ENCODE data around the gene CAPG. TPM values are rescaled to one million over a fixed set of nuclear protein-coding genes. Genes with fewer than 3 reads are reported as not detected.
"Not testable (repeated sequence)": the region's sequence is repeated elsewhere in the genome, so short reads cannot be mapped to it uniquely, and the experiment has no call there.

Gene CAPG
- total RNA-seq, 2 donors from 2014 or later: 47.1 to 56.9 TPM

DNA sequence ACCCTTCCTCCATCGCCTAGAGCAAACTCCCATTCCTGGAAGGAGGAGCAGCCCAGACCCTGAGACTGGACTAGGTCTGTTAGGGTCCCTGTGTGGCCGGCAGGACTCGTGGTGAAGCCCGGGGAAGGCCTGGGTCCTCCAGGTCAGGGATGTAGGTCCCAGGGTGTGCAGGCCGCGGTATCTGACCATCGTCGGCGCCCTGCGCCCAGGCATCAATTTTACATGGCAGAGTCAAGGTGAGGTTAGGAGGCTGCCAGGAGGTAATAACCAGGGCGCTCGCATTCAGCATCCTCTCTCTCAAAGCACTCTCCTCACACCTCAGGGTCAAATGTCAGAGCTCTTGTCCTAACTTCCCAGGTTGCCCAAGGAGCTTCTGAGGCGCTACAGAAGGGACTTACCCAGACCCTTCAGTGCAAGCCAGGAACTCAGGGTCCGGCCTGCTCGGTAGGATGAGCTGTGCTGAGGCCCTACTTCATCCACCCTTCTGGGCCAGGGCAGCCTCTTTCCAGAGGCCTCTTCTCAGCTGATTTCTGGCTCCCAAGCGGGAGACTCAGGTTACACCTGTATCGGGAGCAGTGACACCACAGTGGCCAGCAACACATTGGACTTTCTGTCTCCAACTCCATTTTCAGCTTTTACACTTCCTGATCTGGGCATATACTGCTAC is 9.0 kb upstream of the CAPG start:
- H3K36me3 ChIP-seq: no peaks in the 10 kb centered on the region
- no peak for ATAC-seq (ENCODE audit: insufficient number of reproducible peaks, low FRiP score, low read depth)
- TF ChIP-seq, protein P1, sequence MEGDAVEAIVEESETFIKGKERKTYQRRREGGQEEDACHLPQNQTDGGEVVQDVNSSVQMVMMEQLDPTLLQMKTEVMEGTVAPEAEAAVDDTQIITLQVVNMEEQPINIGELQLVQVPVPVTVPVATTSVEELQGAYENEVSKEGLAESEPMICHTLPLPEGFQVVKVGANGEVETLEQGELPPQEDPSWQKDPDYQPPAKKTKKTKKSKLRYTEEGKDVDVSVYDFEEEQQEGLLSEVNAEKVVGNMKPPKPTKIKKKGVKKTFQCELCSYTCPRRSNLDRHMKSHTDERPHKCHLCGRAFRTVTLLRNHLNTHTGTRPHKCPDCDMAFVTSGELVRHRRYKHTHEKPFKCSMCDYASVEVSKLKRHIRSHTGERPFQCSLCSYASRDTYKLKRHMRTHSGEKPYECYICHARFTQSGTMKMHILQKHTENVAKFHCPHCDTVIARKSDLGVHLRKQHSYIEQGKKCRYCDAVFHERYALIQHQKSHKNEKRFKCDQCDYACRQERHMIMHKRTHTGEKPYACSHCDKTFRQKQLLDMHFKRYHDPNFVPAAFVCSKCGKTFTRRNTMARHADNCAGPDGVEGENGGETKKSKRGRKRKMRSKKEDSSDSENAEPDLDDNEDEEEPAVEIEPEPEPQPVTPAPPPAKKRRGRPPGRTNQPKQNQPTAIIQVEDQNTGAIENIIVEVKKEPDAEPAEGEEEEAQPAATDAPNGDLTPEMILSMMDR (IDR thresholded peaks at IDR 0.05): no peak

GRCh38 chr2:85418132-85419008 is 8.2 kb upstream of the CAPG start, which contains the start of gene SH2D6:
Gene SH2D6 (plus strand): TSS chr2:85418714. CDS start chr2:85429466, 10,752 bp downstream.
- TF ChIP-seq, protein P1 (IDR thresholded peaks at IDR 0.05): no peak
- peak within 1 kb of the TSS; percentile 89 for H3K4me3 ChIP-seq
- H3K27me3 ChIP-seq (replicated peaks; ENCODE audit: insufficient read depth): no peaks in the 10 kb centered on the region
- peak; percentile 54 for ATAC-seq (ENCODE audit: insufficient number of reproducible peaks, low FRiP score, low read depth)
- DNase-seq (ENCODE audit: low spot score): peak; percentile 49
- H3K36me3 ChIP-seq: no peaks in the 10 kb centered on the region
- H3K27ac ChIP-seq: peak within 1 kb of the TSS; percentile 81 to 87
- H3K4me1 ChIP-seq (ENCODE audit: control insufficient read depth in 1 of 2, low read depth in 2 of 2): peaks cover 15 to 36% of the 10 kb centered on the region in 2 donors
- no peaks in the 10 kb centered on the region for H3K9me3 ChIP-seq

More for the DNA sequence above, 9.0 kb upstream of the CAPG start:
- no peaks in the 10 kb centered on the region for H3K27me3 ChIP-seq (replicated peaks; ENCODE audit: insufficient read depth)
- peak overlapping the region; percentile 89 for H3K4me3 ChIP-seq
- peak overlapping the region; percentile 81 to 87 for H3K27ac ChIP-seq
- no peaks in the 10 kb centered on the region for H3K9me3 ChIP-seq
- H3K4me1 ChIP-seq (ENCODE audit: control insufficient read depth in 1 of 2, low read depth in 2 of 2): peaks cover 15 to 33% of the 10 kb centered on the region in 2 donors
- no peak for DNase-seq (ENCODE audit: low spot score)

DNA sequence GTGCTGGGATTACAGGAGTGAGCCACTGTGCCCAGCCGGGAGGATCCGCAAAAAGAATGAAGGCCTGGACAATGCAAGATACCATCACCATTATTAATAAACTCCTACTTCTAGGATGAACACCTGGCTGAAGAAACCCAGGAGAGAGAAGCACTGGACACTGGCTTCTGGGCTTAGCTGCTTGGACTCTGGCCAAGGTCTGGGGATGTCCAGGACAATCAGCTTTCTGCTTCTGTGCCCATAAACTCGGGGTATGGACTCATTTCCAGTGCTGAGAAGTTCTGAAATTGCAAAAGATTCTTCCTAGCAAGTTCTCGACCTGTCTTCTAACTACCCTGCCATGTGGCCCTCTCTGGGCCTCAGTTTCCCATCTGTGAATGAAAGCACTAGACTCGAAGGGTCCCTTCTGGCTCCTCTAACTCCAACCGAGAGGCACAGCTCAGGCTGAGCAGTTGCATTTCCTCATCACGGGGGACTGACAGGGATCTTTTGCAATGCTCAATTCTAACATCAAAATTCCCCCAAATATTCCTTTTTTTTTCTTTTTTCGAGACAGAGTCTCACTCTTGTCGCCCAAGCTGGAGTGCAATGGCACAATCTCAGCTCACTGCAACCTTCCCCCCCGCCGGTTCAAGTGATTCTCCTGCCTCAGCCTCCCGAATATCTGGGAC is 5.9 kb upstream of the CAPG start:
- ATAC-seq (ENCODE audit: insufficient number of reproducible peaks, low FRiP score, low read depth) (no peak), DNase-seq (ENCODE audit: low spot score) (no peak)
- TF ChIP-seq, protein P1 (IDR thresholded peaks at IDR 0.05): no peak
- no peak overlapping the region for H3K27ac ChIP-seq
- no peaks in the 10 kb centered on the region for H3K27me3 ChIP-seq (replicated peaks; ENCODE audit: insufficient read depth)
- H3K9me3 ChIP-seq: no peaks in the 10 kb centered on the region
- no peak overlapping the region for H3K4me3 ChIP-seq
- H3K36me3 ChIP-seq: no peaks in the 10 kb centered on the region
- peaks cover 15 to 30% of the 10 kb centered on the region in 2 donors for H3K4me1 ChIP-seq (ENCODE audit: control insufficient read depth in 1 of 2, low read depth in 2 of 2)

DNA sequence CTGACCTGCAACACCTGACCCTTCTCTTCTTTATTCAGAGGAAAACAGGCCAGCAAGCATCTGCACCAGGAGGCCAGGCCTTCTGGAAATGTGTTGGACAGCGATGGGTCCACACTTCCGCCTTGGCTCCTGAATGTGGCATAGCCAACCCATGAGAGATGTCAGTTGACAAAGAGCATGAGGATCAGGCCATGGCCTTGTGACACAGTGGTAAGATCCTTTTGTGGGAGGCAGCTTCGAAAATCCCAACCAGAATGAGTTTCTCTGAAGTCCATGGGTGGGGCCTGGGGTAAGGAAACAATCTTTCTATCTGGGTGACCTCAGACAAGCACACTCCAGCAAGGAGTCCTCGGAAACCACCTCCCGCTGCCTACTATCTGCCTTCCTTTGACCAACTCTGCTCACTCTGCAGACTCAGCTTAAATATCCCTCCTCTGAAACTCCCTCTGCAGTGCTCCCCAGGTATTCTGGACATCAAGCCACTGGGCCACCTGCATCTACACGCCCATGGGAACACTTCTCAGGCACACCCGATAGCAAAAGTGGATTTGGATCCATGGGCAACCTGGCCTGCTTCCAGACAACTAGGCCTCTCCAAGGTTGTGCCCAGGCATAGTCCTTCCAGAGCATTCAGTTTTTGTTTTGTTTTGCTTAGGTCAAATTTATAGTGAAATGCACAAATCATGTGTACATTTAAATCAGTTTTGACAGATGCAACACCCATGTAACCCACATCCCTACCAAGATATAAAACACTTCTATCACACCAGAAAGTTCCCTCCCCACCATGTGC is 4.8 kb upstream of the CAPG start:
- TF ChIP-seq, protein P1 (IDR thresholded peaks at IDR 0.05): no peak
- Histone ChIP-seq H3K27ac (no peak overlapping the region), H3K4me3 (no peak overlapping the region), H3K27me3 (replicated peaks; ENCODE audit: insufficient read depth) (no peaks in the 10 kb centered on the region), H3K36me3 (no peaks in the 10 kb centered on the region), H3K9me3 (no peaks in the 10 kb centered on the region), H3K4me1 (ENCODE audit: control insufficient read depth in 1 of 2, low read depth in 2 of 2) (peaks cover 7 to 24% of the 10 kb centered on the region in 2 donors)
- no peak for ATAC-seq (ENCODE audit: insufficient number of reproducible peaks, low FRiP score, low read depth)
- no peak for DNase-seq (ENCODE audit: low spot score)

DNA sequence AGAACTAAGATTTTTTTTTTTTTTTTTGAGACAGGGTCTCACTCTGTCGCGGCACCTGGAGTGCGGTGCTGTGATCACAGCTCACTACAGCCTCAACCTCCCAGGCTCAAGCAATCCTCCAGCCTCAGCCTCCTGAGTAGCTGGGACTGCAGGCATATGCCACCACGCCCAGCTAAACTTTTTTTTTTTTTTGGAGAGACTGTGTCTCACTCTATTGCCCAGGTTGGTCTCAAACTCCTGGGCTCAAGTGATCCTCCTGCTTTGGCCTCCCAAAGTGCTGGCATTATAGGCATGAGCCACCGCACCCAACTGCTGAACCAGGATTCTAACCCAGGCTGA is 4.2 kb upstream of the CAPG start:
- H3K4me3 ChIP-seq: peak overlapping the region; percentile 76
- not testable (repeated sequence) for H3K9me3 ChIP-seq; H3K27ac ChIP-seq; H3K27me3 ChIP-seq (replicated peaks; ENCODE audit: insufficient read depth); H3K36me3 ChIP-seq; DNase-seq (ENCODE audit: low spot score); ATAC-seq (ENCODE audit: insufficient number of reproducible peaks, low FRiP score, low read depth)
- H3K4me1 ChIP-seq (ENCODE audit: control insufficient read depth in 1 of 2, low read depth in 2 of 2): peaks cover 7 to 25% of the 10 kb centered on the region in 2 donors

Measured in thoracic aorta (tissue), 2 donors.